Measurements from ENCODE around the gene ADRA2B.
"Not testable (repeated sequence)": the region's sequence is repeated elsewhere in the genome, so short reads cannot be mapped to it uniquely, and the experiment has no call there.

ADRA2B gene

GRCh38 chr2:96073170-96073775 lies 43.1 kb downstream of the ADRA2B start:
- Histone ChIP-seq H2AFZ (ENCODE audit: low read depth, low read length) (no peak overlapping the region), H3K4me1 (ENCODE audit: control insufficient read depth, insufficient read depth, low read depth, low read length) (peaks cover under 1% of the 10 kb centered on the region), H2AK5ac (ENCODE audit: low read length, severe bottlenecking) (no peak overlapping the region), H4K91ac (ENCODE audit: low read length) (no peak overlapping the region), H3K9ac (ENCODE audit: low read length) (no peak overlapping the region), H3K36me3 (ENCODE audit: control insufficient read depth in 1 of 2, insufficient read depth in 2 of 2, low read depth in 1 of 2, low read length in 2 of 2) (no peaks in the 10 kb centered on the region), H3K4me3 (ENCODE audit: insufficient read depth in 1 of 2, low read depth in 1 of 2, low read length in 2 of 2) (no peak overlapping the region), H3K23ac (ENCODE audit: low read length in 2 of 2) (no peak overlapping the region), H2BK120ac (ENCODE audit: low read depth, low read length) (no peak overlapping the region), H2BK5ac (ENCODE audit: low read depth, low read length, poor library complexity, severe bottlenecking) (no peak overlapping the region), H3K79me1 (replicated peaks; ENCODE audit: low read length, poor library complexity, severe bottlenecking) (no peaks in the 10 kb centered on the region), H3K9me3 (ENCODE audit: control insufficient read depth, low read length) (peaks cover 13% of the 10 kb centered on the region), H3K14ac (ENCODE audit: low read length in 2 of 2) (no peak overlapping the region), H2BK15ac (ENCODE audit: low read depth, poor library complexity, severe bottlenecking) (no peak overlapping the region), H3K27me3 (ENCODE audit: control insufficient read depth in 1 of 2, insufficient read depth in 1 of 2, low read length in 2 of 2) (peaks cover 30 to 34% of the 10 kb centered on the region in 2 experiments), H2BK12ac (ENCODE audit: low read length in 2 of 2) (no peak overlapping the region), H3K4ac (ENCODE audit: low read depth in 1 of 2, low read length in 2 of 2) (no peak overlapping the region), H4K8ac (ENCODE audit: low read length) (no peak overlapping the region), H3K18ac (ENCODE audit: low read depth in 1 of 2, low read length in 2 of 2) (no peak overlapping the region), H3K27ac (ENCODE audit: low read length, poor library complexity, severe bottlenecking) (no peak overlapping the region), H3K4me2 (ENCODE audit: low read length, poor library complexity, severe bottlenecking) (no peak overlapping the region)
- no peak for DNase-seq
- WGBS: 95% methylated on average over 5 of the region's 7 CpGs

DNA sequence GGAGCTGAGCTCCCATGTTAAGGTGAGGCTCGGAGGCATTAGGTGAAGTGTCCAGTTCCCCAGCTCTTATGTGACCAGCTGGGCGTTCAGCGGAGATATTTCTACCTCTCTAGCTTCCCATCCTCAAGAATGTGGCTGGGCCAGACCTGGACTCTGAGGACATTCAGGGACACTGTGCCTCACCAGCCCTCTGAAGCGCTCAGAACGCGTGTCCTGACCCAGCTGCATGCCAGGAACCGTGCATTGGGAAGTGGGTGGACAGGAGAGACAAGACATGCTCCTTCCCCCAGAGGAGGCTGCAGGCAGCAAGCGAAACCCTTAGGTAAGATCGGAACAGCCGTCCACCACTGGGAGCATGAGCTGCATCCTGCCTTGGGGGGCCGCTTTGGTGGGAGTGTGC lies 43.6 kb downstream of the ADRA2B start:
- no peak overlapping the region for H3K23ac ChIP-seq (ENCODE audit: low read length in 2 of 2)
- no peak overlapping the region for H2AFZ ChIP-seq (ENCODE audit: low read depth, low read length)
- H2BK5ac ChIP-seq (ENCODE audit: low read depth, low read length, poor library complexity, severe bottlenecking): no peak overlapping the region

DNA sequence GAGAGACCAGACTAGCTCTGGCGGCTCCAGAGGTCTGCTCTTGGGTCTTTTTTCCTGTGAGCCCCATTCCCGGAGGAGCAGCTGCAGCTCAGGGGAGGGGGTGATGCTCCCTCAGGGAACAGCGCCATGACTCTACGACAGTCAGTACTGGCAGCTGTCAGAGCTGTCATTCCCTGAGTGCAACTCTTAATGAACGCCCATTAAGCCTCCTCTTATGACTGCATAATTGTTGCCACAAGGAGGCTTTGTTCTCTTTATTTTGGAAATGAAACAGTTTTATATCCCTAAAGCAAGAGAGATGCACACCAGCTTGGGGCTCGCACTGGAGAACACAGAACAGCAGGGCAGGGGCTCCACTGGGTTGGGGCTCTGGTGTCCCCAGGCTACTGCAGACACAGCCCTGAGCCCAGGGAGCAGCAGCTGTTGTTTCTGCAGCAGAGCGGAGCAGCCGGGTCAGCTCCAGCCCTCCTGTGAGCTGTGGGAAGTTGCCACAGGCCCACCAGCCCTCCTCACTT lies 44.3 kb downstream of the ADRA2B start:
- H2AK5ac ChIP-seq (ENCODE audit: low read length, severe bottlenecking); H2BK12ac ChIP-seq (ENCODE audit: low read length in 2 of 2); H2BK120ac ChIP-seq (ENCODE audit: low read depth, low read length); H4K8ac ChIP-seq (ENCODE audit: low read length); H2AFZ ChIP-seq (ENCODE audit: low read depth, low read length); H2BK15ac ChIP-seq (ENCODE audit: low read depth, poor library complexity, severe bottlenecking); DNase-seq; H4K91ac ChIP-seq (ENCODE audit: low read length); H3K36me3 ChIP-seq (ENCODE audit: control insufficient read depth in 1 of 2, insufficient read depth in 2 of 2, low read depth in 1 of 2, low read length in 2 of 2); H2BK5ac ChIP-seq (ENCODE audit: low read depth, low read length, poor library complexity, severe bottlenecking); H3K18ac ChIP-seq (ENCODE audit: low read depth in 1 of 2, low read length in 2 of 2); H3K4me3 ChIP-seq (ENCODE audit: insufficient read depth in 1 of 2, low read depth in 1 of 2, low read length in 2 of 2); H3K4ac ChIP-seq (ENCODE audit: low read depth in 1 of 2, low read length in 2 of 2); H3K23ac ChIP-seq (ENCODE audit: low read length in 2 of 2); H3K14ac ChIP-seq (ENCODE audit: low read length in 2 of 2); H3K9ac ChIP-seq (ENCODE audit: low read length); H3K4me1 ChIP-seq (ENCODE audit: control insufficient read depth, insufficient read depth, low read depth, low read length); H3K27ac ChIP-seq (ENCODE audit: low read length, poor library complexity, severe bottlenecking); H3K4me2 ChIP-seq (ENCODE audit: low read length, poor library complexity, severe bottlenecking); H3K79me1 ChIP-seq (replicated peaks; ENCODE audit: low read length, poor library complexity, severe bottlenecking): not testable (repeated sequence)
- peaks cover 30 to 34% of the 10 kb centered on the region in 2 experiments for H3K27me3 ChIP-seq (ENCODE audit: control insufficient read depth in 1 of 2, insufficient read depth in 1 of 2, low read length in 2 of 2)
- WGBS: 52% methylated on average over 3 of the region's 8 CpGs
- peaks cover 12% of the 10 kb centered on the region for H3K9me3 ChIP-seq (ENCODE audit: control insufficient read depth, low read length)

More for the DNA sequence above, 43.6 kb downstream of the ADRA2B start:
- Histone ChIP-seq H3K4me1 (ENCODE audit: control insufficient read depth, insufficient read depth, low read depth, low read length) (peaks cover 6% of the 10 kb centered on the region), H3K9me3 (ENCODE audit: control insufficient read depth, low read length) (peaks cover 13% of the 10 kb centered on the region), H2AK5ac (ENCODE audit: low read length, severe bottlenecking) (no peak overlapping the region), H3K27ac (ENCODE audit: low read length, poor library complexity, severe bottlenecking) (no peak overlapping the region), H3K14ac (ENCODE audit: low read length in 2 of 2) (peak overlapping the region in 1 of 2 experiments; percentile 29), H4K91ac (ENCODE audit: low read length) (no peak overlapping the region), H3K36me3 (ENCODE audit: control insufficient read depth in 1 of 2, insufficient read depth in 2 of 2, low read depth in 1 of 2, low read length in 2 of 2) (no peaks in the 10 kb centered on the region), H4K8ac (ENCODE audit: low read length) (no peak overlapping the region), H3K18ac (ENCODE audit: low read depth in 1 of 2, low read length in 2 of 2) (no peak overlapping the region), H3K27me3 (ENCODE audit: control insufficient read depth in 1 of 2, insufficient read depth in 1 of 2, low read length in 2 of 2) (peaks cover 30 to 34% of the 10 kb centered on the region in 2 experiments), H3K79me1 (replicated peaks; ENCODE audit: low read length, poor library complexity, severe bottlenecking) (no peaks in the 10 kb centered on the region), H2BK15ac (ENCODE audit: low read depth, poor library complexity, severe bottlenecking) (no peak overlapping the region), H3K4me2 (ENCODE audit: low read length, poor library complexity, severe bottlenecking) (no peak overlapping the region), H3K4ac (ENCODE audit: low read depth in 1 of 2, low read length in 2 of 2) (no peak overlapping the region), H3K4me3 (ENCODE audit: insufficient read depth in 1 of 2, low read depth in 1 of 2, low read length in 2 of 2) (no peak overlapping the region), H2BK12ac (ENCODE audit: low read length in 2 of 2) (no peak overlapping the region), H3K9ac (ENCODE audit: low read length) (no peak overlapping the region), H2BK120ac (ENCODE audit: low read depth, low read length) (no peak overlapping the region)
- 81% methylated on average over 10 of the region's 11 CpGs for WGBS
- no peak for DNase-seq

GRCh38 chr2:96071087-96071976 lies 45.0 kb downstream of the ADRA2B start:
- not testable (repeated sequence) for H3K18ac ChIP-seq (ENCODE audit: low read depth in 1 of 2, low read length in 2 of 2); H3K23ac ChIP-seq (ENCODE audit: low read length in 2 of 2); DNase-seq; H3K27ac ChIP-seq (ENCODE audit: low read length, poor library complexity, severe bottlenecking); H3K9ac ChIP-seq (ENCODE audit: low read length); H3K4me3 ChIP-seq (ENCODE audit: insufficient read depth in 1 of 2, low read depth in 1 of 2, low read length in 2 of 2); H3K79me1 ChIP-seq (replicated peaks; ENCODE audit: low read length, poor library complexity, severe bottlenecking); H3K4me2 ChIP-seq (ENCODE audit: low read length, poor library complexity, severe bottlenecking); H4K8ac ChIP-seq (ENCODE audit: low read length); H2BK15ac ChIP-seq (ENCODE audit: low read depth, poor library complexity, severe bottlenecking); H3K9me3 ChIP-seq (ENCODE audit: control insufficient read depth, low read length); H3K4ac ChIP-seq (ENCODE audit: low read depth in 1 of 2, low read length in 2 of 2); H2BK12ac ChIP-seq (ENCODE audit: low read length in 2 of 2); H2AFZ ChIP-seq (ENCODE audit: low read depth, low read length); H2AK5ac ChIP-seq (ENCODE audit: low read length, severe bottlenecking); H3K14ac ChIP-seq (ENCODE audit: low read length in 2 of 2); H3K36me3 ChIP-seq (ENCODE audit: control insufficient read depth in 1 of 2, insufficient read depth in 2 of 2, low read depth in 1 of 2, low read length in 2 of 2); H2BK5ac ChIP-seq (ENCODE audit: low read depth, low read length, poor library complexity, severe bottlenecking); H3K4me1 ChIP-seq (ENCODE audit: control insufficient read depth, insufficient read depth, low read depth, low read length); H4K91ac ChIP-seq (ENCODE audit: low read length); H2BK120ac ChIP-seq (ENCODE audit: low read depth, low read length)
- WGBS: 83% methylated on average over 16 of the region's 16 CpGs
- H3K27me3 ChIP-seq (ENCODE audit: control insufficient read depth in 1 of 2, insufficient read depth in 1 of 2, low read length in 2 of 2): peaks cover 30 to 32% of the 10 kb centered on the region in 2 experiments
